GM19328 (cell line): ENCODE measurements around the gene SOX14.

Experiments
- ATAC-seq: cut with Tn5 transposase; IDR thresholded peaks from one replicate; pipeline ENCODE4 v1.9.1; 2021; ENCODE audit warnings: mild to moderate bottlenecking, moderate library complexity; ENCODE audit not compliant: unreplicated experiment

The SOX14 gene

GRCh38 chr3:137764001-137764433 is at the start of gene SOX14:
SOX14 (plus strand) TSS chr3:137764315; CDS start chr3:137764785, 470 bp downstream.
- ATAC-seq: no peak

GRCh38 chr3:137714551-137714950 is 49.6 kb upstream of the SOX14 start:
- ATAC-seq: no peak

GRCh38 chr3:137724240-137724639 is 39.9 kb upstream of the SOX14 start:
- no peak for ATAC-seq

- no peak for ATAC-seq
Measured at GRCh38 chr3:137737208-137737607, 26.9 kb upstream of the SOX14 start.

GRCh38 chr3:137738710-137739109 is 25.4 kb upstream of the SOX14 start:
- ATAC-seq: no peak

- ATAC-seq: no peak
Measured at GRCh38 chr3:137743608-137744007, 20.5 kb upstream of the SOX14 start.

GRCh38 chr3:137746808-137747207 is 17.3 kb upstream of the SOX14 start:
- no peak for ATAC-seq

GRCh38 chr3:137759505-137759904 is 4.6 kb upstream of the SOX14 start:
- ATAC-seq: no peak

GRCh38 chr3:137760341-137761098 is 3.6 kb upstream of the SOX14 start:
- ATAC-seq: no peak

GRCh38 chr3:137761099-137761562 is 3.0 kb upstream of the SOX14 start:
- no peak for ATAC-seq

GRCh38 chr3:137761563-137762503 is 2.3 kb upstream of the SOX14 start:
- no peak for ATAC-seq

GRCh38 chr3:137762674-137763593 is 1.2 kb upstream of the SOX14 start:
- no peak for ATAC-seq

GRCh38 chr3:137763594-137763938 is 549 bp upstream of the SOX14 start:
- ATAC-seq: no peak

GRCh38 chr3:137764563-137765309 is 621 bp downstream of the SOX14 start:
- no peak for ATAC-seq

GRCh38 chr3:137765310-137766033 is 1.4 kb downstream of the SOX14 start:
- no peak for ATAC-seq

GRCh38 chr3:137766041-137766875 is 2.1 kb downstream of the SOX14 start:
- ATAC-seq: no peak

- ATAC-seq: no peak
Measured at GRCh38 chr3:137766876-137767537, 2.9 kb downstream of the SOX14 start.
